ENCODE measurements around the gene SNORC. TPM values are rescaled to one million over a fixed set of nuclear protein-coding genes. Genes with fewer than 3 reads are reported as not detected.

SNORC gene
- polyA plus RNA-seq, 1 of the 3 experiments (the other 2 are of a cell fraction), result 1.2 TPM

DNA sequence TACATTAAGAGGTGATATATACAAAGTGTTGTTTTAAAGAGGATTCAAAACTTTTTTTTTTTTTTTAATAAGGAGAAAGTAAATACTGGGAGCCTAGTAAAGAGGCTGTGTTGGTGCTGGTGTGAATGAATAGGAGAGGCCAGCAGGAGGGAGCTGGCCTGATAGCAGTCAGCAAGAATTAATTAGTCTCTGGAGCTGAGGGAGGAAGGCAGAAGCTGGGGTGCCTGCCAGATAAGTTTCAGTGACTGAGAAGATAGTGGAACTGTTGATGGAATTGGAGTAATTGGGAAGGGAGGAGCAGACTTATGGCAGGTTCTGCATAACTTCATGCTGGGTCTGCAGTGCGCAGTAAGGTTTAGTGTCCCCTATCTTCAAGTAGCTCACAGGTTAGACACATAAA, 36.2 kb upstream of the SNORC start:
- TF ChIP-seq RCOR1 (IDR thresholded peaks at IDR 0.05; ENCODE audit: low read length) (no peak), SMC3 (IDR thresholded peaks at IDR 0.05; ENCODE audit: low read depth, low read length) (no peak), GABPA (IDR thresholded peaks at IDR 0.05; ENCODE audit: low read depth) (no peak), RAD21 (IDR thresholded peaks at IDR 0.05; ENCODE audit: low read length) (no peak), POLR2AphosphoS5 (IDR thresholded peaks at IDR 0.05; ENCODE audit: low read depth, low read length) (no peak), MEF2A (IDR thresholded peaks at IDR 0.05; ENCODE audit: borderline replicate concordance, low read depth) (no peak), NFIC (IDR thresholded peaks at IDR 0.05; ENCODE audit: borderline replicate concordance) (no peak), RFX5 (IDR thresholded peaks at IDR 0.05; ENCODE audit: low read length) (no peak), GATA2 (CRISPR knock-in tag; IDR thresholded peaks at IDR 0.05) (no peak), NRF1 (IDR thresholded peaks at IDR 0.05; ENCODE audit: low read depth, low read length) (no peak), TAF1 (IDR thresholded peaks at IDR 0.05; ENCODE audit: borderline replicate concordance, low read depth, low read length) (no peak), MXI1 (IDR thresholded peaks at IDR 0.05; ENCODE audit: low read depth, low read length) (no peak), FOSL2 (IDR thresholded peaks at IDR 0.05; ENCODE audit: borderline replicate concordance, low read depth) (no peak)
- TF ChIP-seq, protein P1, sequence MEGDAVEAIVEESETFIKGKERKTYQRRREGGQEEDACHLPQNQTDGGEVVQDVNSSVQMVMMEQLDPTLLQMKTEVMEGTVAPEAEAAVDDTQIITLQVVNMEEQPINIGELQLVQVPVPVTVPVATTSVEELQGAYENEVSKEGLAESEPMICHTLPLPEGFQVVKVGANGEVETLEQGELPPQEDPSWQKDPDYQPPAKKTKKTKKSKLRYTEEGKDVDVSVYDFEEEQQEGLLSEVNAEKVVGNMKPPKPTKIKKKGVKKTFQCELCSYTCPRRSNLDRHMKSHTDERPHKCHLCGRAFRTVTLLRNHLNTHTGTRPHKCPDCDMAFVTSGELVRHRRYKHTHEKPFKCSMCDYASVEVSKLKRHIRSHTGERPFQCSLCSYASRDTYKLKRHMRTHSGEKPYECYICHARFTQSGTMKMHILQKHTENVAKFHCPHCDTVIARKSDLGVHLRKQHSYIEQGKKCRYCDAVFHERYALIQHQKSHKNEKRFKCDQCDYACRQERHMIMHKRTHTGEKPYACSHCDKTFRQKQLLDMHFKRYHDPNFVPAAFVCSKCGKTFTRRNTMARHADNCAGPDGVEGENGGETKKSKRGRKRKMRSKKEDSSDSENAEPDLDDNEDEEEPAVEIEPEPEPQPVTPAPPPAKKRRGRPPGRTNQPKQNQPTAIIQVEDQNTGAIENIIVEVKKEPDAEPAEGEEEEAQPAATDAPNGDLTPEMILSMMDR (IDR thresholded peaks at IDR 0.05), result no peak
- TF ChIP-seq, protein P2, sequence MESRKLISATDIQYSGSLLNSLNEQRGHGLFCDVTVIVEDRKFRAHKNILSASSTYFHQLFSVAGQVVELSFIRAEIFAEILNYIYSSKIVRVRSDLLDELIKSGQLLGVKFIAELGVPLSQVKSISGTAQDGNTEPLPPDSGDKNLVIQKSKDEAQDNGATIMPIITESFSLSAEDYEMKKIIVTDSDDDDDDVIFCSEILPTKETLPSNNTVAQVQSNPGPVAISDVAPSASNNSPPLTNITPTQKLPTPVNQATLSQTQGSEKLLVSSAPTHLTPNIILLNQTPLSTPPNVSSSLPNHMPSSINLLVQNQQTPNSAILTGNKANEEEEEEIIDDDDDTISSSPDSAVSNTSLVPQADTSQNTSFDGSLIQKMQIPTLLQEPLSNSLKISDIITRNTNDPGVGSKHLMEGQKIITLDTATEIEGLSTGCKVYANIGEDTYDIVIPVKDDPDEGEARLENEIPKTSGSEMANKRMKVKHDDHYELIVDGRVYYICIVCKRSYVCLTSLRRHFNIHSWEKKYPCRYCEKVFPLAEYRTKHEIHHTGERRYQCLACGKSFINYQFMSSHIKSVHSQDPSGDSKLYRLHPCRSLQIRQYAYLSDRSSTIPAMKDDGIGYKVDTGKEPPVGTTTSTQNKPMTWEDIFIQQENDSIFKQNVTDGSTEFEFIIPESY (IDR thresholded peaks at IDR 0.05; ENCODE audit: borderline replicate concordance, low read depth), result no peak
- TF ChIP-seq, protein P3, sequence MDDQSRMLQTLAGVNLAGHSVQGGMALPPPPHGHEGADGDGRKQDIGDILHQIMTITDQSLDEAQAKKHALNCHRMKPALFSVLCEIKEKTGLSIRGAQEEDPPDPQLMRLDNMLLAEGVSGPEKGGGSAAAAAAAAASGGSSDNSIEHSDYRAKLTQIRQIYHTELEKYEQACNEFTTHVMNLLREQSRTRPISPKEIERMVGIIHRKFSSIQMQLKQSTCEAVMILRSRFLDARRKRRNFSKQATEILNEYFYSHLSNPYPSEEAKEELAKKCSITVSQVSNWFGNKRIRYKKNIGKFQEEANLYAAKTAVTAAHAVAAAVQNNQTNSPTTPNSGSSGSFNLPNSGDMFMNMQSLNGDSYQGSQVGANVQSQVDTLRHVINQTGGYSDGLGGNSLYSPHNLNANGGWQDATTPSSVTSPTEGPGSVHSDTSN (IDR thresholded peaks at IDR 0.05), result no peak
- TF ChIP-seq, protein P4, sequence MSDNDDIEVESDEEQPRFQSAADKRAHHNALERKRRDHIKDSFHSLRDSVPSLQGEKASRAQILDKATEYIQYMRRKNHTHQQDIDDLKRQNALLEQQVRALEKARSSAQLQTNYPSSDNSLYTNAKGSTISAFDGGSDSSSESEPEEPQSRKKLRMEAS (IDR thresholded peaks at IDR 0.05; ENCODE audit: low read depth), result no peak
- Histone ChIP-seq H3K4me1 (ENCODE audit: control insufficient read depth in 1 of 2, insufficient read depth in 2 of 2, low read depth in 1 of 2, low read length in 1 of 2) (peaks cover 3 to 13% of the 10 kb centered on the region in 2 experiments; a peak in 2 of 4 replicates), H3K27ac (ENCODE audit: low read depth in 2 of 2, low read length in 1 of 2) (no peak overlapping the region), H3K4me2 (no peak overlapping the region), H4K20me1 (ENCODE audit: insufficient read depth) (peaks cover 6% of the 10 kb centered on the region), H3F3A (replicated peaks; ENCODE audit: insufficient read depth) (no peaks in the 10 kb centered on the region), H3K36me3 (replicated peaks in 1 of 2; ENCODE audit: control insufficient read depth in 1 of 2, insufficient read depth in 2 of 2, low read length in 1 of 2) (peaks cover 37 to 54% of the 10 kb centered on the region in 2 experiments), H3K9me3 (no peaks in the 10 kb centered on the region), H3K9me2 (no peaks in the 10 kb centered on the region), H2AFZ (ENCODE audit: low read depth) (no peak overlapping the region), H3K79me2 (ENCODE audit: insufficient read depth) (peaks cover 5% of the 10 kb centered on the region; the same call in 1 of the 2 replicates), H3K4me3 (ENCODE audit: low read depth in 2 of 2, low read length in 1 of 2) (no peak overlapping the region), H3K9ac (no peak overlapping the region), H3K27me3 (ENCODE audit: insufficient read depth) (no peaks in the 10 kb centered on the region)
- DNase-seq, result no peak
- ChIA-PET POLR2A (no interaction called here), CTCF (interaction anchor here (0.6 to 1.8 kb wide), 3 partner anchors 8 to 19 kb away, joined by 3 to 6 read pairs (median 6); no protein-coding TSS in a partner anchor)
- WGBS (ENCODE audit: low lambda C conversion rate), result 100% methylated on average over 1 of the region's 1 CpG
